Measurements from ENCODE around the gene COX8A. TPM values are rescaled to one million over a fixed set of nuclear protein-coding genes. Genes with fewer than 3 reads are reported as not detected.
A peak's percentile ranks its signal among the peaks of the same experiment; 100 is the strongest.

The COX8A gene
- total and polyA plus RNA-seq, 9 of the 15 experiments (the other 6 are each of a cell fraction or from before 2014, with no cell fraction given) = 274 to 1,206 (median 526) TPM

- ATAC-seq = peak; percentile 89
- peak overlapping the region in 1 of 2 experiments; percentile 71; a peak in 1 of 4 replicates for H3K9ac ChIP-seq (ENCODE audit: insufficient read depth in 1 of 2, low read depth in 2 of 2, low read length in 2 of 2)
- intact Hi-C loops (cut with micrococcal nuclease) = loop anchor here (1.0 kb wide), 1 partner anchor 108 kb away; no protein-coding TSS in a partner anchor
- in situ Hi-C loops (cut with MboI) = loop anchor here (10.0 kb wide), 1 partner anchor 111 kb away; the partner anchor contains the start of gene MARK2
- FAIRE-seq = peak; percentile 80
- H2AFZ ChIP-seq (ENCODE audit: low read depth, low read length) = no peak overlapping the region
- peaks cover 15% of the 10 kb centered on the region for H4K20me1 ChIP-seq (replicated peaks; ENCODE audit: control insufficient read depth, insufficient read depth, low read length)
- no TSS peak for BruUV-seq (replicated peaks)
- H3K27ac ChIP-seq (ENCODE audit: extremely low read depth, low read depth, low read length) = no peak overlapping the region; the same call in 2 of the 3 replicates
- H3K9me3 ChIP-seq (replicated peaks; ENCODE audit: control insufficient read depth, insufficient read depth, low read depth, low read length) = no peaks in the 10 kb centered on the region
- H3K9me1 ChIP-seq (ENCODE audit: control insufficient read depth, insufficient read depth, low read length) = peaks cover 4% of the 10 kb centered on the region
- no peak overlapping the region for H3K4me2 ChIP-seq (ENCODE audit: insufficient read depth, low read length)
- WGBS (ENCODE audit: insufficient coverage, low coverage, missing lambda C conversion rate) = 59% methylated on average over 14 of the region's 14 CpGs
- no peaks in the 10 kb centered on the region for H3K27me3 ChIP-seq (ENCODE audit: control insufficient read depth in 2 of 2, insufficient read depth in 2 of 2, low read length in 2 of 2)
- ChIA-PET POLR2A (interaction anchor here (0.6 to 3.4 kb wide), 10 partner anchors 9 to 379 kb away, joined by 3 to 14 read pairs (median 3); no protein-coding TSS in a partner anchor), CTCF (ENCODE audit: low intra/inter-chr PET ratio) (interaction anchor here (0.5 to 2.0 kb wide), 4 partner anchors 28 to 315 kb away, joined by 3 to 21 read pairs (median 4); partner anchors contain the start of gene RCOR2)
- peaks cover 49% of the 10 kb centered on the region for H3K79me2 ChIP-seq (ENCODE audit: control insufficient read depth, insufficient read depth, low read length)
- no peak overlapping the region for H3K4me3 ChIP-seq
- H3K36me3 ChIP-seq (ENCODE audit: control insufficient read depth, insufficient read depth, low read length) = peaks cover 79% of the 10 kb centered on the region
- H3K4me1 ChIP-seq (replicated peaks in 1 of 2; ENCODE audit: control insufficient read depth in 2 of 2, insufficient read depth in 2 of 2, low read length in 2 of 2) = peaks cover 35 to 40% of the 10 kb centered on the region in 2 experiments
- peak; percentile 58 to 67 (median 62) for DNase-seq (ENCODE audit: extremely low read depth in 1 of 4, low spot score in 3 of 4)
- TF ChIP-seq KLF1 (tag; IDR thresholded peaks at IDR 0.05) (no peak), NCOA1 (IDR thresholded peaks at IDR 0.05; ENCODE audit: low read depth) (no peak), ZNF253 (CRISPR knock-in tag; conservative IDR thresholded peaks at IDR 0.05) (no peak), HDAC3 (IDR thresholded peaks at IDR 0.05; ENCODE audit: borderline replicate concordance, partially characterized antibody) (no peak), ATF2 (CRISPR knock-in tag; IDR thresholded peaks at IDR 0.05) (no peak), FOXJ3 (CRISPR knock-in tag; IDR thresholded peaks at IDR 0.05) (no peak), AFF4 (CRISPR knock-in tag; IDR thresholded peaks at IDR 0.05) (no peak), ATF1 (CRISPR knock-in tag; IDR thresholded peaks at IDR 0.05) (no peak), ATF1 (tag; IDR thresholded peaks at IDR 0.05) (no peak), KAT2B (IDR thresholded peaks at IDR 0.05; ENCODE audit: low read depth, low read length) (no peak), ZSCAN32 (CRISPR knock-in tag; IDR thresholded peaks at IDR 0.05) (no peak), NR2C2 (CRISPR knock-in tag; IDR thresholded peaks at IDR 0.05) (peak; percentile 17; the same call in 1 of the 2 replicates), NR2C2 (tag; IDR thresholded peaks at IDR 0.05) (0 out of 2 replicates have a peak, but pooled peaks have one; percentile 40), HDAC6 (IDR thresholded peaks at IDR 0.05; ENCODE audit: low read depth, low read length) (no peak), CHCHD3 (CRISPR knock-in tag; IDR thresholded peaks at IDR 0.05) (no peak), GABPB2 (CRISPR knock-in tag; conservative IDR thresholded peaks at IDR 0.05) (no peak)
- TF ChIP-seq, protein P1, sequence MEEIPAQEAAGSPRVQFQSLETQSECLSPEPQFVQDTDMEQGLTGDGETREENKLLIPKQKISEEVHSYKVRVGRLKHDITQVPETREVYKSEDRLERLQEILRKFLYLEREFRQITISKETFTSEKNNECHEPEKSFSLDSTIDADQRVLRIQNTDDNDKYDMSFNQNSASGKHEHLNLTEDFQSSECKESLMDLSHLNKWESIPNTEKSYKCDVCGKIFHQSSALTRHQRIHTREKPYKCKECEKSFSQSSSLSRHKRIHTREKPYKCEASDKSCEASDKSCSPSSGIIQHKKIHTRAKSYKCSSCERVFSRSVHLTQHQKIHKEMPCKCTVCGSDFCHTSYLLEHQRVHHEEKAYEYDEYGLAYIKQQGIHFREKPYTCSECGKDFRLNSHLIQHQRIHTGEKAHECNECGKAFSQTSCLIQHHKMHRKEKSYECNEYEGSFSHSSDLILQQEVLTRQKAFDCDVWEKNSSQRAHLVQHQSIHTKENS (CRISPR knock-in tag; IDR thresholded peaks at IDR 0.05) = no peak
Measured at GRCh38 chr11:63945477-63946163, 28.8 kb upstream of the COX8A start.

Data from K562 (cell line).